Measurements from ENCODE around the gene NCKAP5.
"Not testable (repeated sequence)": the region's sequence is repeated elsewhere in the genome, so short reads cannot be mapped to it uniquely, and the experiment has no call there.

NCKAP5 gene

GRCh38 chr2:132816234-132816633 lies 752.0 kb downstream of the NCKAP5 start:
- no peaks in the 10 kb centered on the region for H3K9me3 Mint-ChIP-seq
- no peak overlapping the region for H3K4me3 Mint-ChIP-seq
- H3K4me1 Mint-ChIP-seq (ENCODE audit: low read depth), result no peaks in the 10 kb centered on the region
- H3K36me3 Mint-ChIP-seq (ENCODE audit: low read depth), result no peaks in the 10 kb centered on the region
- H3K27ac Mint-ChIP-seq, result no peak overlapping the region
- no peaks in the 10 kb centered on the region for H3K27me3 Mint-ChIP-seq (ENCODE audit: low read depth)

DNA sequence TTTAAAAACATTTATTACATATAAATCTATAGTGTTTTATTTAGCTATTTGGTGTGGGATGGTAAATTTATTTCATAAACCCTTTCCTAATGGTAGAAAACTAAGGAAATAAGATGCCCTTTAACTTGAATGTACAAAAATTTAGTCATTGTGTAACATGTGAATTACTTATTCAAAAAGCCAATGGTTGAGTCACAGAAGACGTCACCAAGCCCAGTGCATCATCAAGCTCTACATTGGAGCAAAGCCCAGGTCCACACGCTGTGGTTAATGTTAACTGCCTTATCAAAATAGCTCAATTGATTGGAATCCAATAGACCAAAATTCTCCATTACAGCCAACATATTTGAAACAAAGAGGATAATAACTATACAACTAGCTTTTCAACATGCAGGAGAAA lies 752.7 kb downstream of the NCKAP5 start:
- no peaks in the 10 kb centered on the region for H3K27me3 Mint-ChIP-seq (ENCODE audit: low read depth)
- H3K4me3 Mint-ChIP-seq, result no peak overlapping the region
- no peaks in the 10 kb centered on the region for H3K4me1 Mint-ChIP-seq (ENCODE audit: low read depth)
- no peak overlapping the region for H3K27ac Mint-ChIP-seq
- peaks cover 3% of the 10 kb centered on the region for H3K9me3 Mint-ChIP-seq
- no peaks in the 10 kb centered on the region for H3K36me3 Mint-ChIP-seq (ENCODE audit: low read depth)

GRCh38 chr2:132814651-132815050 lies 753.6 kb downstream of the NCKAP5 start:
- H3K27ac Mint-ChIP-seq, result no peak overlapping the region
- no peaks in the 10 kb centered on the region for H3K36me3 Mint-ChIP-seq (ENCODE audit: low read depth)
- no peaks in the 10 kb centered on the region for H3K4me1 Mint-ChIP-seq (ENCODE audit: low read depth)
- no peaks in the 10 kb centered on the region for H3K27me3 Mint-ChIP-seq (ENCODE audit: low read depth)
- H3K4me3 Mint-ChIP-seq, result no peak overlapping the region
- peaks cover 5% of the 10 kb centered on the region for H3K9me3 Mint-ChIP-seq

DNA sequence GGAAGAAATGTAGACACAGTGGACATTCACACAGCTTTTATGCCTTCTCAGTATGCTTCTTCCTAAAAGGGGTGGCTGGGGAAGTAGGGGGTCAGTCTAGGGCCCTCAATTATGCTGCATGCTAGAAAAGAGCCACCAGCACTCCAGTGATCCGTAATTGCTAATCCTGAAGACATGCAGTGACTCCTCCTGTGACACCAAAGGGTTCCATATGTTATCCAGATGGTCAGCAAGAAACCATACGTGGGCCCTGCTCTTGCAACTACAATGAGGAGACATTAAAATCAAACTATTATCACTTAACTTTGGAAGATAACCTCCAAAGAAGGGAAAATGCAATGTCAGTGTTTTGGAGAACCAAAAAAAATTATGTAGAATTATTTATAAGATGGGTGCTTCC lies 754.8 kb downstream of the NCKAP5 start:
- no peaks in the 10 kb centered on the region for H3K36me3 Mint-ChIP-seq (ENCODE audit: low read depth)
- H3K4me1 Mint-ChIP-seq (ENCODE audit: low read depth), result no peaks in the 10 kb centered on the region
- H3K27ac Mint-ChIP-seq, result no peak overlapping the region
- peaks cover 8% of the 10 kb centered on the region for H3K9me3 Mint-ChIP-seq
- H3K4me3 Mint-ChIP-seq, result no peak overlapping the region
- H3K27me3 Mint-ChIP-seq (ENCODE audit: low read depth), result no peaks in the 10 kb centered on the region

DNA sequence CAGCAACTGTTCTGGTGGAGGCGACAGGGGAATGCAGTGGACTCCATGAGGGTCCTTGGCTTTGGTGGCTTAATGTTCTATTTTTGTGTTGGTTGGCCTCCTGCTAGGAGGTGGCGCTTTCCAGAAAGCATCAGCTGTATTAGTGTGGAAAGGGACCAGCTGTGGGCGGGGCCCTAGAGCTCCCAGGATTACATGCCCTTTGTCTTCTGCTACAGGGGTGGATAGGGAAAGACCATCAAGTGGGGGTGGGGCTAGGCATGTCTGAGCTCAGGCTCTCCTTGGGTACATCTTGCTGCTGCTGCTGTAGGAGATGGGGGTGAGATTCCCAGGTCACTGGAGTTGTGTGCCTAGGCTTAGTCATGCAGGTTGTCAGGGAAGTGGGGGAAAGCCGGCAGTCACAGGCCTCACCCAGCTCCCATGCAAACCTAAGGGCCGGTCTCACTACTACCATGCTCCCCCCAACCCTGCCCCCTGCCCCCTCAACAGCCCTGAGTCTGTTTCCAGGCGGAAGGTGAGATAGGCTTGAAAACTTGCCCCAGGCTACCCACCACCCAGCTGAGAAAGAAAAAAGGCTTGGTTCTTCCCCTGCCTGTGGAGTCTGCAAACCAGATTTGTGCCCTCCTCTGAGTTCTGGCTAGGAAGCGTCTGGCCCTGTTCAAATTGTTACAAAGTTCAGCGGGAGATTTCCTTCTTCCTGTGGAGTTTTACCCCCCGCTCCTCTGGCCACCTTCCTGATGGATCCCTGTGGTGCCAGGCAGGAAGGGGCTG lies 756.9 kb downstream of the NCKAP5 start:
- Mint-ChIP-seq H3K36me3 (ENCODE audit: low read depth) (no peaks in the 10 kb centered on the region), H3K27me3 (ENCODE audit: low read depth) (no peaks in the 10 kb centered on the region), H3K4me3 (no peak overlapping the region), H3K9me3 (peaks cover 18% of the 10 kb centered on the region), H3K4me1 (ENCODE audit: low read depth) (no peaks in the 10 kb centered on the region), H3K27ac (no peak overlapping the region)

GRCh38 chr2:132809962-132810361 lies 758.3 kb downstream of the NCKAP5 start:
- not testable (repeated sequence) for H3K36me3 Mint-ChIP-seq (ENCODE audit: low read depth); H3K27ac Mint-ChIP-seq; H3K27me3 Mint-ChIP-seq (ENCODE audit: low read depth); H3K4me3 Mint-ChIP-seq; H3K4me1 Mint-ChIP-seq (ENCODE audit: low read depth)
- H3K9me3 Mint-ChIP-seq, result peaks cover 18% of the 10 kb centered on the region

DNA sequence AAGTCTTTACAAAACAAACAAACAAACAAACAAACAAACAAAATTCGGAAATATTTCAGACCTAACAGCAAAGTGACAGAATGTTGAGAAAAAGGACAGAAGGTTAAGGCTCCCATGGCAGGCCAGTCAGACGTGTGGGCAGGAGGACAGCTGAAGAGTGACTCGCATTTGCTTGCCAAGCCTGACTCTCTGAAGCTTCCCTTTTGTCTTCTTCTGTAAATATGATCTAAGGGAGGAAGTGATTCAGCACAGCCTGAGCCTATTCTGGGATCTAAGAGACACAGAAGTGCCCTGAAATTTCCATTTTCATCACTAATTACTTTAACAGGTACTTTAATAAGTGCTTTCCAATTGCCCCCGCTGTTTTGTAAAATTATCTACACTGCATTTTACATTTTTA lies 764.2 kb downstream of the NCKAP5 start:
- peaks cover 13% of the 10 kb centered on the region for H3K9me3 Mint-ChIP-seq
- H3K27ac Mint-ChIP-seq, result no peak overlapping the region
- no peaks in the 10 kb centered on the region for H3K36me3 Mint-ChIP-seq (ENCODE audit: low read depth)
- no peaks in the 10 kb centered on the region for H3K27me3 Mint-ChIP-seq (ENCODE audit: low read depth)
- H3K4me1 Mint-ChIP-seq (ENCODE audit: low read depth), result no peaks in the 10 kb centered on the region
- no peak overlapping the region for H3K4me3 Mint-ChIP-seq

- no peaks in the 10 kb centered on the region for H3K4me1 Mint-ChIP-seq (ENCODE audit: low read depth)
- H3K36me3 Mint-ChIP-seq (ENCODE audit: low read depth), result no peaks in the 10 kb centered on the region
- no peaks in the 10 kb centered on the region for H3K27me3 Mint-ChIP-seq (ENCODE audit: low read depth)
- H3K9me3 Mint-ChIP-seq, result no peaks in the 10 kb centered on the region
- no peak overlapping the region for H3K27ac Mint-ChIP-seq
- H3K4me3 Mint-ChIP-seq, result no peak overlapping the region
Observed at GRCh38 chr2:132798341-132798740, 769.9 kb downstream of the NCKAP5 start.

DNA sequence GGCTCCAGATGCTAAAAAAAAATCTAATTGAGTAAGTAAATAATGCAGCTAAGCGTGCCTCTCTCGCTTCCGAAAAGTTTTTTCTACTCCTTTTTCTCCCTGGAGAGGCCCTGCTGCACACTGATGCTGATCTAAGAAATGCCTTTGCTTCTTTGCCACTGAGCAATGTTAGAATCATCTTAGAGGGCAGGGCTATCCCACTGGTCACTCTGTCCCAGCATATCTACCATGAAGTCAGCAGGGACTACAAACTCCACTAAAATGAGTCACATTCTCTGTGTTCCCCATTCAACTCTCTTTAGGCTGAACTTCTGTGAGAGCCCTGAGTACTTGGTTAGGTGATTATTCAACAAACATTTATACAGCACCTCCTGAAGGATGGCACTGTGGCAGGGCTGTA lies 770.7 kb downstream of the NCKAP5 start:
- no peak overlapping the region for H3K4me3 Mint-ChIP-seq
- no peaks in the 10 kb centered on the region for H3K9me3 Mint-ChIP-seq
- H3K27me3 Mint-ChIP-seq (ENCODE audit: low read depth), result no peaks in the 10 kb centered on the region
- no peaks in the 10 kb centered on the region for H3K4me1 Mint-ChIP-seq (ENCODE audit: low read depth)
- H3K36me3 Mint-ChIP-seq (ENCODE audit: low read depth), result no peaks in the 10 kb centered on the region
- no peak overlapping the region for H3K27ac Mint-ChIP-seq

DNA sequence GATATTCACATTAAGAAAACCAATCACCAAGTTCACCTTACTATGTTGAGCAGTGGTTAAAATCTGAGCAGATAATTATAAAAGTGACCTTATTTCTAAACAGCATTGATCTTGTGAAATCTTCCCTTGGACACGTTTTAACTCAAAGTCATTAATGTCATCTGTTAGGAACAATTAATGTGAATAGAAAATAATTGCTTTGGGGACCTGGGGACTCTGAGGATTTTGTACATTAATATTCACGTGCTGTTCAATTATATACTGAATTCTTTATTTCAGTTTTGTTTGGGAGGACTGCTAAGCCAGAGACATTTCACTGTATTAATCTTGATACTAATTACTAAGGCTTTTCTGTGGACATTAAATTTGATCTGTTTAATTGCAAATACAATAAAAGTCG lies 771.2 kb downstream of the NCKAP5 start:
- H3K27ac Mint-ChIP-seq, result no peak overlapping the region
- H3K9me3 Mint-ChIP-seq, result no peaks in the 10 kb centered on the region
- no peak overlapping the region for H3K4me3 Mint-ChIP-seq
- H3K27me3 Mint-ChIP-seq (ENCODE audit: low read depth), result no peaks in the 10 kb centered on the region
- H3K36me3 Mint-ChIP-seq (ENCODE audit: low read depth), result no peaks in the 10 kb centered on the region
- no peaks in the 10 kb centered on the region for H3K4me1 Mint-ChIP-seq (ENCODE audit: low read depth)

- no peaks in the 10 kb centered on the region for H3K4me1 Mint-ChIP-seq (ENCODE audit: low read depth)
- H3K4me3 Mint-ChIP-seq, result no peak overlapping the region
- no peaks in the 10 kb centered on the region for H3K27me3 Mint-ChIP-seq (ENCODE audit: low read depth)
- H3K9me3 Mint-ChIP-seq, result no peaks in the 10 kb centered on the region
- no peak overlapping the region for H3K27ac Mint-ChIP-seq
- no peaks in the 10 kb centered on the region for H3K36me3 Mint-ChIP-seq (ENCODE audit: low read depth)
Observed at GRCh38 chr2:132795220-132795619, 773.0 kb downstream of the NCKAP5 start.

DNA sequence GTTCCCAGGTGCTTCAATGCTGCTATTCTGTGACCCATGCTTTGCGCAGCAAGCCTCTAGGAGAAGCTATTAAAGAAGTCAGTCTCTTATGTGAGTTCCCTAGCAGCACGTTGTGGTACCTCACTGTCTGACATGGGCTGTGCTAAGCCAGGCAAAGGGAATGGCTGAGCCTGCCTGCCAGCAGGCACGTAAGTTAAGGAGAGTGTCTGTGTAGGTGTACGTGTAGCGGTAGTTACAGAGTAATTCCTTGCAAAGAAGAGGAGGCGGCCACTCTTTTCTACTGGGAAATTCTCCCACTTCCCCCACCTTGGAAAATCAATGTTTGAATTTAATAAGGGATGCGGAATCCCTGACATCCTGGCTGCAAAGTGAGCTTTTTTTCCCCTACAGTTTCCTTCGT lies 774.7 kb downstream of the NCKAP5 start:
- Mint-ChIP-seq H3K4me1 (ENCODE audit: low read depth) (no peaks in the 10 kb centered on the region), H3K27ac (no peak overlapping the region), H3K36me3 (ENCODE audit: low read depth) (no peaks in the 10 kb centered on the region), H3K27me3 (ENCODE audit: low read depth) (no peaks in the 10 kb centered on the region), H3K4me3 (no peak overlapping the region), H3K9me3 (no peaks in the 10 kb centered on the region)

DNA sequence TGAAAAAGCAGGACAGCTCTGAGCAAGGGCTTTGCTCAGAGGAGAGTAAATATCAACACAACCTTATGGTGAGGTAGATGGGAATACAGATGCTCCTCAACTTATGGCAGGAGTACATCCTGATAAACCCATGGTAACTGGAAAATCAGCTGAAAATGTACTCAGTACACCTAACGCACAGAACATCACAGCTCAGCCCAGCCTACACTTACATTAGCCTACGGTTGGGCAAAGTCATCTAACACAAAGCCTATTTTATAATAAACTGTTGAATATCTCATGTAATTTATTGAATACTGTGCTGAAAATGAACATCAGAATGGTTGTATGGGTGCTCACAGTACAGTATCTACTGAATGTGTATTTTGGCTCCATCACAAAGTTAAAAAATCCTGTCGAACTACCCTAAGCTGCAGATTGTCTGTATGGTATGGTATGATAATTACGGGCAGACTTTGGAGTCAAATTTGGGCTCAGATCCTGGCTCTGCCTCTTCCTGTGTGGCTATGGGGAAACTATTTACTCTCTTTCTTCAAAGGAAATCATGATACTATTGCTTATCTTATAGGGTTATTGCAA lies 778.0 kb downstream of the NCKAP5 start:
- H3K4me3 Mint-ChIP-seq, result no peak overlapping the region
- H3K9me3 Mint-ChIP-seq, result no peaks in the 10 kb centered on the region
- H3K36me3 Mint-ChIP-seq (ENCODE audit: low read depth), result no peaks in the 10 kb centered on the region
- no peak overlapping the region for H3K27ac Mint-ChIP-seq
- H3K4me1 Mint-ChIP-seq (ENCODE audit: low read depth), result no peaks in the 10 kb centered on the region
- H3K27me3 Mint-ChIP-seq (ENCODE audit: low read depth), result no peaks in the 10 kb centered on the region

DNA sequence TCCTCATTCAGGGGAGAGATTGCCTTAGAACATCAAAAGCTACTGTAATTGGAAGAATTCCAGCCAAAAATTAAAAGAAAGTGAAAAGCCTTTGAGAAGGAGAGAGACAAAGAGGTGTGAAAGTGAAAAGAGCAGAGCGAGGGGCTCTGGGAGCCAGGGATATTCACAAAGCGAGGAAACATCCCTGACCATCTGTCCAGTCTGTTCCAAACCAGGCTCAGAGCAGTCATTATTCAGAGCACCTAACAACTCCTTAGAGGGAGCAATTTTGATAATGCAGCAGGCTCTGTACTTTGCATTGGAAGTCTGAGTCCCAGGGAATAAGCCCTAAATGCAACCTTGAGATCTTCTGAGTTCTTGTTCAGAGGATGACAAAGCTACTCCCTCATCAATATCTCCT lies 779.2 kb downstream of the NCKAP5 start:
- Mint-ChIP-seq H3K9me3 (no peaks in the 10 kb centered on the region), H3K4me1 (ENCODE audit: low read depth) (no peaks in the 10 kb centered on the region), H3K27ac (no peak overlapping the region), H3K4me3 (no peak overlapping the region), H3K36me3 (ENCODE audit: low read depth) (no peaks in the 10 kb centered on the region), H3K27me3 (ENCODE audit: low read depth) (no peaks in the 10 kb centered on the region)

- Mint-ChIP-seq H3K36me3 (ENCODE audit: low read depth) (no peaks in the 10 kb centered on the region), H3K4me3 (no peak overlapping the region), H3K4me1 (ENCODE audit: low read depth) (no peaks in the 10 kb centered on the region), H3K9me3 (peaks cover under 1% of the 10 kb centered on the region), H3K27me3 (ENCODE audit: low read depth) (no peaks in the 10 kb centered on the region), H3K27ac (no peak overlapping the region)
Observed at GRCh38 chr2:132788310-132788838, 779.9 kb downstream of the NCKAP5 start.
